EL (cell line): ENCODE measurements around the gene ANKS1B.
"Not testable (repeated sequence)": the region's sequence is repeated elsewhere in the genome, so short reads cannot be mapped to it uniquely, and the experiment has no call there.

Experiments used
- DNase-seq: peaks from one replicate; pipeline ENCODE4 v3.0.0-alpha.2; 2016

Gene ANKS1B

DNA sequence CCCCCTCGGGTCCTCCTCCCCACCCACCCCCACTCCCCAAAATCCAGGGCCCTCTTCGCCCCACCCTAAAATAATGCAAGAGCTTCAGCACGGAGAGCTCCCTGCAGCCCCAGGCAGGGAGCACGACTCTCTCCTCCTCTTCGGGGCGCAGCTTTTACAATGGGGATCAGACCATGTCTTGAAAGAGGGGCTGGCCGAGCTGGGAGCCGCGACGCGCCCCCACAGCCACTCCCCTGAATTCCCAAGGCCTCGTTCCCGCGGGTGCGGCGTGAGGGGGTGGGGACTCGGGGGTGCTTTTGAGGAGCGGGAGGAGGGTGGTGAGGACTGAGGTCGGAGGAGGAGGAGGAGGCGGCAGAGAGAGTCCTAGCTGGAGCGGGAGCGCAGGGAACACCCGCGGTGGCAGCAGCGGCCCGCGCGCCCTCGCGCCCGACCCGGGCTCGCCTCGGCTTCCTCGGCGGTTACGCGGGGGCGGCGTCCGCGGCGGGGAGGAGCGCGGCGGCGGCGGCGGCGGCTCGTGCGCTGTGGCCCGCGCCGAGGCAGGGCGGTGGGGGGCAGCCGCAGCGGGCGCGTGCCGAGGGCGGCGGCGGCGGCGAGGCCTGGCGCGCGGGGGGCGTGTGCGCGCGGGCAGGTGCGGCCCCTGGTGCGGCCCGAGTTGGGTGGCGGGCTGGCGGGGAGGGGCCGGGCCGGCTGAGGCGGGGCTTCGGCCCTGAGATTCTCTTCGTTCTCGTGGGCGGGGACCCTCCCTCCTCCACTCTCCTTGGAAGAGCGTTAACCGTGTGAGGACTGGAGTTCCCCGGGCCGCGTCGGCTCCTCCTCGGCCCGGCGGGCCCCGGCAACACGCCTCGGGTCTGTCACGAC is at the start of gene ANKS1B:
TSS of gene ANKS1B (minus strand) at position 666 of the 858 bp plus-strand sequence. CDS start 699 bp downstream, outside the sequence.
- peak; percentile 51 for DNase-seq

DNA sequence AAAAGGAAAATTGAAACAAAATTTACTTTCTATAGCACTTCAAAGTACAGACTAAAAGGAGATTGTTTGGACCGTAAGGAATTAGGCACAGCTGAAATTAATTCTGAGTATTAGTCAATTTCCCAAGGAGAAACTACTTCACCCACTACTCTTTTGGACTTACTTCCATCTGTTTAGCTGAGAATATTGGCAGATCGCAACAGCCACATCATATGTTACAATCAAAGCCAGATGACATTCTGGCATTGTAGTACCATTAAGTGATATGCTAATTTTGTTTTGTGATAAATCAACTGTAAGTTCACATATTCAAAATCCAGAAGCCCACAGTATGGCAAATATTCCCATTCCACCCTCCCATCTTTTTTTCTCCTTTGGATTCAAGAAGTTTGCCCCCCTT is 47.1 kb upstream of the ANKS1B start:
- no peak for DNase-seq

DNA sequence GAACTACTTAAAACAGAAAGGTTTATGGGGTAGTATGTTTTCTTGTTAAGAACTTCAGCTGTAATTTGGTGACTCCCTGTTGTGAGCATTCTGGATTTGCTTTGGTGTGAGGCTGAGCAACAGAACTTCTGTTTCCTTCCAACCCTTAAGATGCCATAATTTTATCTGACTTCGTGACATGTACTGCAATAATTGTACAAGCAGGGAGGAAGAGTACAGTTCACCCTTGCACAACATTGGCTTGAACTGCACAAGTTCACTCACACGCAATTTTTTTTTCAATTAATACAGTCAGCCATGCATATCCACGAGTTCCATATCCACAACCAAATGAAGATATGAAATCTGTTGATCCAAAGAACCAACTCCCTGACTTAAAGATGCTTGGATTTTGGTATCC is 42.9 kb upstream of the ANKS1B start:
- DNase-seq, result no peak

- DNase-seq, result no peak
Measured at GRCh38 chr12:100026241-100026640, 41.5 kb upstream of the ANKS1B start.

GRCh38 chr12:100024974-100025555 is 40.3 kb upstream of the ANKS1B start:
- no peak for DNase-seq

DNA sequence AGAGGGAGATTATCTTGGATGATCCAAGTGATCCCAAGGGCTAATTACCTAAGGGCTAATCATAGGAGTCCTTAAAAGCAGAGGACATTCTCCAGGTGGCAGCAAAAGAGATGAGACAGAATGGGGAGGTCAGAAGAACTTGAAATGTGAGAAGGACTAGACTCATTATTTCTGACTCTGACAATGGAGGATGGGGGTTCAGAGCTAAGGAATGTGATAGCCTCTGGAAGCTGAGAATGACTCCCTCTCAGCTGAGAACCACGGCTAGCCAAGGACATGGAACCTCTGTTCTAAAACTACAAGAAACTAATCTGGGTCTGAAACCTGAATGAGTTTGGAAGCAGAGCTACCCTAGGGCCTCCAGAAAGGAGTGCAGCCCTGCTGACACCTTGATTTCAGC is 35.6 kb upstream of the ANKS1B start:
- peak; percentile 6 for DNase-seq

DNA sequence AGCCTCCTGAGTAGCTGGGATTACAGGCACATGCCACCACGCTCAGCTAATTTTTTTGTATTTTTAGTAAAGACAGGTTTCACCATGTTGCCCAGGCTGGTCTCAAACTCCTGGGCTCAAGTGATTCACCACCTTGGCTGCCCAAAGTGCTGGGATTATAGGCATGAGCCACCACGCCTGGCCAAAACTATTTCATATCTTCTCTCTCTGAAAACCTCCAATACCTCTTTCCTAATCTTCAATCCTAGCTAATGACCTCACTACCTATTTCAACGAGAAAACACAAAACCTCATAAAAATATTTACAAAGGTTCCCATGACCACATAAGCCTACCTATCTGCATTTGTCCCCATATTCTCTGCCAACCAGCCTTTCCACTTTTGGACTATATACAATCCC is 32.3 kb upstream of the ANKS1B start:
- DNase-seq, result peak; percentile 2

GRCh38 chr12:100016304-100016703 is 31.6 kb upstream of the ANKS1B start:
- DNase-seq, result not testable (repeated sequence)

DNA sequence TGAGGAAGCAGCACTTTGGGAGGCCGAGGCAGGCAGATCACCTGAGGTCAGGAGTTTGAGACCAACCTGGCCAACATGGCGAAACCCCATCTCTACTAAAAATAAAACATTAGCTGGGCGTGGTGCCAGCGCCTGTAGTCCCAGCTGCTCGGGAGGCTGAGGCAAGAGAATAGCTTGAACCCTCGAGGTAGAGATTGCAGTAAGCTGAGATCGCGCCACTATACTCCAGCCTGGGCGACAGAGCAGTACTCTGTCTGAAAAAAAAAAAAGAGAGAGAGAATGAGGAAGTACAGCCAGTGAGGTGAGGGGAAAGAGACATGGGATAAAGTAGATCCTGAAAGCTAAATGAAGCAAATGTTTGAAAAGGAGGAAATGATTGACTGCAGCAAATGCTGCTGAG is 21.1 kb upstream of the ANKS1B start:
- not testable (repeated sequence) for DNase-seq

- DNase-seq, result no peak
Measured at GRCh38 chr12:99997806-99998205, 13.1 kb upstream of the ANKS1B start.

DNA sequence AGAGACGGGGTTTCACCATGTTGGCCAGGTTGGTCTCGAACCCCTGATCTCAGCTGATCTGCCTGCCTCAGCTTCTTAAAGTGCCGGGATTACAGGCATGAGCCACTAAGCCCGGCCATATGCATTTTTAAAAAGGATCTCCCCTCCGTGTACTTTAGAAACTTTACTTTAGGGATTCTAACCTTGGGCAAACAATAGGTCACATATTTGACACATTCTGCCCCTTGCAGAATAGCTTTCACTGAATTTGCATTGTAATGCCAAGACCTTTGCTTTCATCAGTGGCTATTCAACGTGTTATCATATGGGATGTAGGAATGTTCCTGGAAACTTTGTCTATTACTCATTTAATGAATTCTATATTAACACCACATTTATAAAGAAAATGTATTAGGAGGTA is 11.4 kb upstream of the ANKS1B start:
- DNase-seq, result no peak

DNA sequence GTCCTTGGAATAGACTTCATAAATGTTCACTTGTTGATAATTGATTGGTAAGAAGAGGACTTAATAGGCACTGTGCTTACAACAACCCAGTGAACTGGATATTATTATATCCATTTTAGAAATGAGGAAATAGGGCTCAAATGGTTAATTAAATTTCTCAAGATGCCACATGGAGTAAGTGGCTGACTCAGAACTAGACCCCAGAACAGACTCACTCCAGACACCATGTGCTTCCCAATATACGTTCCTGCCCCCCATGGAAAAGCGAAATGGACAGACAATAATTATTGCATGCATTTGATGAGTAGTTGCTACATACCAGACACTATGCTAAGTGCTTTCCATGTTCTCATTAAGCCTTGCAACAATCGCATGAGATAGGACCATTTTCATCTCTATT is 895 bp upstream of the ANKS1B start:
- DNase-seq, result no peak

GRCh38 chr12:99985129-99985570 is 414 bp upstream of the ANKS1B start:
- DNase-seq, result no peak

DNA sequence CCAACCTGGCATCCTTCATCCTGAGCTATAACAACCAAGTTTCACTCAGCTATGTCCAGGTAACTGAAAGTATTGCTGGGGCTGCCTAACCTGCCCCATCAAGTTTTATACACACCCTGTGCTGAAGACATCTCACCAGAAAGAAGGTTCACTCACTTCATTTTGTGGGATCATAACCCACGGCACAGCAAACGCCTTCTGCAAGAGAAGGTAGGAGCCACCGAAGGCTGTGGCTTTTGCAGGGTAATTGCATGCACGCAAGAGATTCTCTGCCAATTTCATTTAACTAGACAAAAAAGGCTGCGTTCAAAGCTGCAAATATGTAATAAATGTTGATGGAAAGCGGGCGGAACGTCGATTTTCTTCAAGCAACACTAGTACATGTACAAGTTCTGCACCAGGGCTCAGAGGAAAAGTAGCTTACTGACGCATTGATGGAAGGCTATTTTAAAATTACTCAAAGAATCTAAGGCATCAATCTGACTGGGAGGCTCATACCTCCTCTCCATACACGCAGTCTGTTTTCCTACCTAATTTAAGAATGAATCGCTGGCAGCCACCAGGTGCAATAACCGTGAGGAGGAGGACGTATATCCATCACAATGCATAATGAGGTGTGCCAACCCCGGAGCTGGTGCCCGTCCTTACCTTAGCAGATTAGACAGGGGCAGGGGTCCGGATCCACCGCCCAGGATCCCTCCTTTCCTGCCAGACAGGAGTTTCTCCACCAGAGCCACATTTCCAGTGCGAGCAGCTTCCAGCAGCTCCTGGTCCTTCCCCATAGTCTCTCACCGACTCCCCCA is 1.1 kb downstream of the ANKS1B start:
- DNase-seq, result no peak

DNA sequence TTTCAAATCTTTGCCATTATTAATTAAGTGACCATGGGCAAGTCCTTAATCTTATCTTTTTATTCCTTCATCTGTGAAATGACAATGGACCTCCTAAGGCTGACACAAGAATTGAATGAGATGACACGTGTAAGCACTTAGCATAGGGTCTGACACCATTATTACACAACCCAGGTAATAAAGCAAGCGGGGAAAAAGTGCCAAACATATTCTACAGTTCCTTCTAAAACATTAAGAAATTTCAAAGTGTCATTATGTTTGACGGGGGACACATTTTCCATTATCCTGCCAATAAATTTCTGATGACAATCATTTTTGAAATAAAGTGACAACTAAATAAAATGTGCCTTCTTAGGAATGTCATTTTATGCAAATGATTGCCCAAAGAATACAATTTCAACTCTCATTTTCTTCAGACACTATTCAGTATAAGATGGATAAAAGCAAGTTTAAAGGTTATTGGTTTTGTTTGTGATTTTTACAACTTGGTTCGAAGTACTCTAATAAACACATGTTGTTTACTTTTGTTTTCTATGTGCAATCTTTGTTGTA is 3.0 kb downstream of the ANKS1B start:
- DNase-seq, result no peak

DNA sequence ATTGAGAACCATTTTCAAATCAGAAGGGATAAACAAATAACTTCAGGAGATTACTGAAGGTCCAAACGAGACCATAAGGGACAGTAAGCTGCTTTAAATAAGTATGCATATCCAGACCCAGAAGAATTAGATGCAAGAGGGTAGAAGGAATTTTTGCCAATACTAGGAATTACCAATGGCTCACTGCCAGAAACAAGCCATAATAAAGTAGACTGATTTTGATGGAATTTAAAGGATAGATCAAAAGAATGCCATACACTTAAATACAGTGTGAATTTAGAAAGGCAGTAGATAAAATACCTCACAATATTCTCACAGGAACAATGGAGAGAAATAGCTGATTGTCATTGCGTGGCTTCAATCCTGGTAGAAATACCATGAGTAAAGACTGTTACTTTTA is 5.3 kb downstream of the ANKS1B start:
- no peak for DNase-seq

DNA sequence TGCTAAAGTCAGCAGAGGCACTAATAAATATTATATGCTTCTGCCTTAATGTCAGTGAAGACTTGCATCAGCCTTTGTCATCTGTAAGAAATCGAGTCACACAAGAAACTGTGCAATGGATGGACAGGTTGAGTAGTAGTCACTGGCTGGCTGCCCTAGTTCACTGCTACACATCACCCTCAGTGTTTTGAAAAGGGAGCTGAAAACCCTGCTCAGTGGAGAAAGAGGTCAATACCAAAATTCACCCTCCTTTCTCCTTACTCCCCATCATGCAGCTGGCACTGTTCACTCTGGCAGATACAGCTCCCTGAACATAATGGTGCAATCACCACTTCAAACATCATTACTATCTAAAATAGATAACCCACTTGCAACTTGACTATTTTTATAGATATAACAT is 6.6 kb downstream of the ANKS1B start:
- DNase-seq, result no peak

DNA sequence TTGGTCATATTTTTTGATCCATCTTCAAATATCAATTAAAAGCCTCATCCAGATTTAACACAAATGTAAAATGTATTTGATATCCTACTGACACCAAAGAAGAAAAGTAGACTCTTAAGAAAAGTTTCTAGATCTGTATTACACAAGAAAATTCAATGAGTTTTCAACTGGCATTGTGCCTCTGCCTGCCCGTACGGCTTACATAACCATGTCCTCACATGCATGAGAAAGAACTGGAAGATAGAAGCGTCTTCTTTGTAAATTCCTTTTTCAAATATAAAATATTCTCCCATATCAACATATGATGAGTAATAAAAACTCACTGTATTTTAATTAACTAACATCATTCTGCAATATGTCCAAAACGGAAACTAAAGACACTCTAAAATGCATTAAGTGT is 7.2 kb downstream of the ANKS1B start:
- no peak for DNase-seq

DNA sequence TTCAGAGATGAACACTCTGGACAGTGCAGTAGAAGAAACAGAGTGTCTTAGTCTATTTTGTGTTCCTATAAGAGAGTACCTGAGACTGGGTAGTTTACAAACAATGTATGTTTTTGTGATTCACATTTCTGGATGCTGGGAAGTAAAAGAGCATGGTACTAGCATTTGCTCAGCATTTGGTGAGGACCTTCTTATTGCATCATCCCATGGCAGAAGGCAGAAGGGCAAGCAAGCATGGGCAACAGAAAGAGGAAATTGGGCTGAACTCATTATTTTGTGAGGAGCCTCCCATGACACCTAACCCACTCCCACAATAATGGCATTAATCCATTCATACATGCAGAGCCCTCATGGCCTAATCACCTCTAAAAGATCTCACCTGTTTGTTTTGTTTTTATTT is 8.0 kb downstream of the ANKS1B start:
- no peak for DNase-seq

DNA sequence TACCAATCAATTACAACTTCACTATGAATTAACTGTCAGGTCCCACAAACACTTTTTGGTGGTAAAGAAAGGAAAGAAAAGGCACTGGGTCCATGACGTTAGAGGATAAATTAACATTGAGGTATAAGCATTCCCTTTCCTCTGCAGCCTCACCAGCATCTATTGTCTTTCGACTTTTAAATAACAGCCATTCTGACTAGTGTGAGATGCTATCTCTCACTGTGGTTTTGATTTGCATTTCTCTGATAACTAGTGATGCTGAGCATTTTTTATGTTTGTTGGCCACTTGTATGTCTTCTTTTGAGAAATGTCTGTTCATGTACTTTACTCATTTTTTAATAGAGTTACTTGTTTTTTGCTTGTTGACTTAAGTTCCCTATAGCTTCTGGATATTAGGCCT is 9.4 kb downstream of the ANKS1B start:
- DNase-seq, result no peak

DNA sequence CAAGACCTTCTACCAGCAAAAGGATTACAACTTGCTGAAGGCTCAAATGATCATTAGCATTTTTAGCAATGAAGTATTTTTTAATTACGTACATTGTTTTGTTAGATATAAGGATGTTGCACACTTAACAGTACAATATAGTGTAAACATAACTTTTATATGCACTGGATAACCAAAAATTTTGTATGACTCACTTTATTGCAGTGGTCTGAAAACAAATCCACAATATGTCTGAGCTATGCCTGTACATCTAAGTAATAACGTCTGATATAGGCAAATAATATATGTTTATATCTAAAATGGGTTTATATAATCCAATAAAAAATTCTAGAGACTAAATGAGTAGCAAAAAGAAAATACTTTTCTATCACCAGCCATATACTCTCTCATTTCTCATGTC is 10.6 kb downstream of the ANKS1B start:
- no peak for DNase-seq

DNA sequence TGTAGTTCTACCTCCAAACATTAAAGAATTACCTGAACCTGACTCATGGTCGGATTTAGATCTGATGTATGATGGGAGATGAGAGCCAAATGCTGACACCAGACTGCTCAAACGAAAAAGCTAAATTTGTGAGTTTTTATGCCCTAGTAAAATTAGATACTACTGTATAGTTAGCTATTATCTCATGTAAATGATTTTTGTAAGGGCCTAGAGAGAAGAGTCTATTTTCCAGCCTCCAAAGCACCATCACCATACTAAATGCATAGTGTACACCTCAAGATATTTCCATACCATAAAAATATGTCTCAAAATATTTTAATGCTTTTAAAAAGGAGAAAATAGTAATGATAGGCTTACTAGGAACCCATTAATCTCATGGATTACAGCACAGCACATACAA is 18.3 kb downstream of the ANKS1B start:
- no peak for DNase-seq

DNA sequence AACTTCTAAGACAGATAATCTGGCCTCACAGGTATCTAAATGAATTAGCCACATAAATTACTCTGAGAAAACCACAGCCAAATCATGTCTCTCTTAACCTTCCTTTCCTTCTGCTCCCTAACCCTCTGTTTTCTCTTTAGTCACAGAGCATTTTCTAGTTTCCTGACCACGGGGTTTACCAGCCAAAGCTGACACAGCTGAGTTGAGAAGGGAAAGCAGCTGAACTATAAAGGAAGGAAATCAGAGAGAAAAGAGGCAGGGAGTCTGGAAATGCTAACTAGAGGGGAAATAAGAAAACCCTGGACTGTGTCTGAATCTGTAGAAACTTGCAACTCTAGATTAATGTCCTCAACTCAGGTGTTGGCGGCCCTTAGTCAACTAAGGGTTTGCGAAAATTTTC is 24.4 kb downstream of the ANKS1B start:
- no peak for DNase-seq
